Ovary (tissue), 3 donors: ENCODE data around the gene PPP2R1A.

Experiments used
- CTCF ChIP-seq, 3 donors: fragments of 450-650 bp in 2 of 3; fragments of 200-600 bp in 1 of 3; IDR thresholded peaks; one replicate each; pipeline versions ENCODE4 v1.5.1 to v1.8.0; 2016 to 2022; ENCODE audit warnings: antibody characterized with exemption in 3 of 3, mild to moderate bottlenecking in 1 of 3
- EP300 ChIP-seq: sonication (generic); formaldehyde crosslinking; IDR thresholded peaks from one replicate; pipeline ENCODE4 v1.6.1; 2017; ENCODE audit warnings: antibody characterized with exemption
- POLR2A ChIP-seq: fragments of 450-650 bp; IDR thresholded peaks from one replicate; pipeline ENCODE4 v1.6.1; 2017; ENCODE audit warnings: antibody characterized with exemption, mild to moderate bottlenecking, moderate library complexity
- donor health status: DM: no; HTN: no; CAD: no.

- TF ChIP-seq CTCF (IDR thresholded peaks at IDR 0.05) (peak in 1 of 3 donors; percentile 17), POLR2A (no peak), EP300 (no peak)
These were observed 58.4 kb downstream of the PPP2R1A start for GRCh38 chr19:52248241-52248640.
